Cardiac muscle cell (in vitro differentiated cells and primary cell): ENCODE data around the gene ITM2C. TPM values are rescaled to one million over a fixed set of nuclear protein-coding genes. Genes with fewer than 3 reads are reported as not detected.
A peak's percentile ranks its signal among the peaks of the same experiment; 100 is the strongest.

Experiments used
- DNase-seq, 2 donors: peaks; one replicate each; pipeline versions ENCODE4 v3.0.0 to v3.0.0-alpha.2; 2010 to 2017; ENCODE audit warnings: low read depth in 1 of 2, low spot score in 1 of 2
- H3K27ac ChIP-seq: fragments of 200-600 bp; sonication (generic); 2 replicates; pipeline ENCODE4 v1.5.1; 2016
- H3K27me3 ChIP-seq: fragments of 200-600 bp; sonication (generic); 2 replicates; pipeline ENCODE4 v1.6.0; 2016; ENCODE audit warnings: control low read depth
- H3K36me3 ChIP-seq: fragments of 200-600 bp; sonication (generic); 2 replicates; pipeline ENCODE4 v1.5.1; 2016; ENCODE audit warnings: control low read depth
- H3K4me1 ChIP-seq: fragments of 200-600 bp; sonication (generic); 2 replicates; pipeline ENCODE4 v1.8.1; 2017; ENCODE audit warnings: low read depth, mild to moderate bottlenecking, mixed run types
- H3K4me3 ChIP-seq: fragments of 200-600 bp; sonication (generic); 2 replicates; pipeline ENCODE4 v1.5.1; 2016; ENCODE audit warnings: mild to moderate bottlenecking
- H3K9me3 ChIP-seq: fragments of 200-600 bp; sonication (generic); 2 replicates; pipeline ENCODE4 v1.5.1; 2017; ENCODE audit warnings: low read depth, mild to moderate bottlenecking, control low read depth
- polyA plus RNA-seq: library from polyadenylated mRNA; unstranded; fragments of >200 nt; fragmentation: Nextera tagmentation; extraction: Ambion mirVana; gene quantifications from 2 replicates; pipeline ENCODE4 v1.2.1, GENCODE V29; 2016
- total RNA-seq: library from RNA; depleted of rRNA; stranded (reverse); fragments of >200 nt; gene quantifications from 2 replicates; pipeline ENCODE4 v1.2.3, GENCODE V29; 2016
- TF ChIP-seq, protein P1 (sequence below): IDR thresholded peaks from 2 replicates; pipeline ENCODE4 v1.5.1; 2012; ENCODE audit warnings: low read depth, mild to moderate bottlenecking, low read length

The ITM2C gene
- total and polyA plus RNA-seq, 2 experiments from 2014 or later, result 411 to 484 TPM

DNA sequence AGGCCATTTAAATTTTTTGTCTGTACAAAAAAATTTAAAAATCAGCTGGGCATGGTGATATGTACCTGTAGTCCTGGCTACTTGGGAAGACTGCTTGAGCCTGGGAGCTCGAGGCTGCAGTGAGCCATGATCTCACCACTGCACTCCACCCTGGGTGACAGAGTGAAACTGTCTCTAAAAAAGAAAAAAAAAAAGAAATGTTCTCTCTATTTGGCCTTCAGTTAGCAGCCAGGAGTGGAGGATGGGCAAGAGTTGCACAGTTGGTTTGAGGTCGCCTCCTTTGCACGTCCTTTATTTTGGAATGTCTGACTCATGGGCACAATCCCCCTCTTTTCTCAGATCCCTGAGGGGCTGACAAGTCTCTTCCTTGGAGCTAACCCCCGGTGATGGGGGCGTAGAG, 26.3 kb downstream of the ITM2C start:
- H3K36me3 ChIP-seq, result no peaks in the 10 kb centered on the region
- TF ChIP-seq, protein P1, sequence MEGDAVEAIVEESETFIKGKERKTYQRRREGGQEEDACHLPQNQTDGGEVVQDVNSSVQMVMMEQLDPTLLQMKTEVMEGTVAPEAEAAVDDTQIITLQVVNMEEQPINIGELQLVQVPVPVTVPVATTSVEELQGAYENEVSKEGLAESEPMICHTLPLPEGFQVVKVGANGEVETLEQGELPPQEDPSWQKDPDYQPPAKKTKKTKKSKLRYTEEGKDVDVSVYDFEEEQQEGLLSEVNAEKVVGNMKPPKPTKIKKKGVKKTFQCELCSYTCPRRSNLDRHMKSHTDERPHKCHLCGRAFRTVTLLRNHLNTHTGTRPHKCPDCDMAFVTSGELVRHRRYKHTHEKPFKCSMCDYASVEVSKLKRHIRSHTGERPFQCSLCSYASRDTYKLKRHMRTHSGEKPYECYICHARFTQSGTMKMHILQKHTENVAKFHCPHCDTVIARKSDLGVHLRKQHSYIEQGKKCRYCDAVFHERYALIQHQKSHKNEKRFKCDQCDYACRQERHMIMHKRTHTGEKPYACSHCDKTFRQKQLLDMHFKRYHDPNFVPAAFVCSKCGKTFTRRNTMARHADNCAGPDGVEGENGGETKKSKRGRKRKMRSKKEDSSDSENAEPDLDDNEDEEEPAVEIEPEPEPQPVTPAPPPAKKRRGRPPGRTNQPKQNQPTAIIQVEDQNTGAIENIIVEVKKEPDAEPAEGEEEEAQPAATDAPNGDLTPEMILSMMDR, result no peak
- peak in 1 of 2 donors; percentile 57 for DNase-seq

GRCh38 chr2:230891509-230891908, 26.8 kb downstream of the ITM2C start:
- Histone ChIP-seq H3K4me1 (peaks cover under 1% of the 10 kb centered on the region), H3K27me3 (no peaks in the 10 kb centered on the region), H3K36me3 (no peaks in the 10 kb centered on the region), H3K4me3 (no peak overlapping the region), H3K9me3 (no peaks in the 10 kb centered on the region), H3K27ac (no peak overlapping the region)
- DNase-seq, result no peak
- TF ChIP-seq, protein P1, result no peak

More for the DNA sequence above, 26.3 kb downstream of the ITM2C start:
- Histone ChIP-seq H3K4me3 (no peak overlapping the region), H3K27me3 (no peaks in the 10 kb centered on the region), H3K9me3 (no peaks in the 10 kb centered on the region), H3K4me1 (peaks cover 5% of the 10 kb centered on the region), H3K27ac (no peak overlapping the region)

DNA sequence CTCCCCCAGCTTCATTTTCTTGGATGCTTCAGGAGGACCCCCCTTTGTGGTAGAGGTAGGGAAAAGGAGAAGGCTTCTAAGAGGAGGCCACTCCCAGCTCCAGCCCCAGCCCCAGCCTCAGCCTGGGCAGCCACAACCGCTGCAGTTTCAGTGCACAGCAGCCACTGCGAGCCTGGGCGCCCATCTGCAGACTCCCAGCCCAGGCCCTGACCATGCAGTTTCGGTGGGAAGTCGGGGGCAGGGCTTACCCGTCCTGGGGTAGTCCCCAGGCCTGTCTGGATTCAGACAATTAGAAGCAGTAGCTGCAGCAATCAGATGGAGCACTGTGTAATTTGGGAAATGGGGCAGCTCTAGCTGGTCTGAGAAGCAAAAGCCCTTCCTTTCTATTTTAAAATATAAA, 28.6 kb downstream of the ITM2C start:
- Histone ChIP-seq H3K9me3 (no peaks in the 10 kb centered on the region), H3K4me1 (no peaks in the 10 kb centered on the region), H3K27me3 (no peaks in the 10 kb centered on the region), H3K36me3 (no peaks in the 10 kb centered on the region), H3K4me3 (no peak overlapping the region), H3K27ac (no peak overlapping the region)
- no peak for DNase-seq
- TF ChIP-seq, protein P1, result no peak

DNA sequence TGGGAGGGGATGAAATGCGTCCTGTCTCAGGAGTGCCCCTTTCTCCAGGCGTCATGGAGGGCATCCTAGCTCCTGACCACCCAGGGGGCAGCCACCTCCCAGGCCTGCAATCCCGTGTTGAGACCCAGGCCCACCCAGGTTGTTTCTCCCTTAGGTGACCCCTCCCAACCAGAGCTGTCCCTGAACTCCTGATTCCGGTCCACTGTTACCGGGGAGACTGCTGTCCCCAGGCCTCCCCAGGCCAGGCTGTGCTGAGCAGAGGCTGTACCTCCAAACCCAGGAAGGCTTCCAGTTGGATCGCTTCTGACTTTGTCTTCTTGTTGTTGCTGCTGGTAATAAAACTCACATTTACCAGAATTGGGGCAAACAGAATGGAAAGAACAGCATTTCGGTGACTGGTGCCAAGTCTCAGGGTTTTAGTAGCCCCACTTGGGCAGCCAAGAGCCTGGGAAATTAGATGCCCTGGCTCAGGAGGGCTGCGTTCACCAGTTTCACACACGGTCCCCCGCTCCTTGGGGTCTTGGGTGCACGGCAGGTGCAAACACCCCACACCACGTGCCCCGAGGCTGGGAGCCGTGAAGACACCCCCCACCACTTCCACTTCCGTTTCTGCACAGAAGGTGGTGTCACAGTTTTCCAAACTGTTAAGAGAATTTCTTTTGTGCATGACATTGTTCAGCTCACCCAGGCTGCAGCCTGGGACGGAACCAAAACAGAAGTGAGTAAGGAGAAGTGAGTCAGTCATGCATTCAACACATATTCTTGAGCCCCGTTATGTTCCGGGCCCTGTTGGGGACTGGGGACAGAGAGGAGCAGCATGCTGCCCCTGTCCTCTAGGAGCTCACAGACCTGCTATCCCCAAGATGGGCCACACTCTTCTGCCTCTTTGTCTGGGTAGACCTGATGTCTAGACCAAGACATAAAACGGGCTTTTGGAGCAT, 29.4 kb downstream of the ITM2C start:
- TF ChIP-seq, protein P1, result no peak
- DNase-seq, result no peak
- H3K36me3 ChIP-seq, result no peaks in the 10 kb centered on the region
- no peak overlapping the region for H3K27ac ChIP-seq
- no peaks in the 10 kb centered on the region for H3K27me3 ChIP-seq
- H3K4me1 ChIP-seq, result no peaks in the 10 kb centered on the region
- H3K9me3 ChIP-seq, result no peaks in the 10 kb centered on the region
- no peak overlapping the region for H3K4me3 ChIP-seq

- Histone ChIP-seq H3K9me3 (no peaks in the 10 kb centered on the region), H3K27me3 (peaks cover under 1% of the 10 kb centered on the region), H3K4me1 (peaks cover 4% of the 10 kb centered on the region), H3K36me3 (no peaks in the 10 kb centered on the region), H3K27ac (no peak overlapping the region), H3K4me3 (no peak overlapping the region)
- TF ChIP-seq, protein P1, result no peak
- no peak for DNase-seq
Observed at GRCh38 chr2:230895536-230896345, 31.0 kb downstream of the ITM2C start.
